ENCODE data around the gene LINS1.

GRCh38 chr15:100601617-100602063 lies 344 bp downstream of the LINS1 start:
- TF ChIP-seq CTCF (conservative IDR thresholded peaks at IDR 0.05), result no peak
- no peak for TF ChIP-seq ZFX (IDR thresholded peaks at IDR 0.05)

Measured in C4-2B (cell line).